HCT116 (cell line): ENCODE measurements around the gene PCDHGA3. TPM values are rescaled to one million over a fixed set of nuclear protein-coding genes. Genes with fewer than 3 reads are reported as not detected.

Experiments used
- ATAC-seq: fragments of 200-7000 bp; cut with Tn5 transposase; 2 replicates; pipeline ENCODE4 v1.9.1; 2020; ENCODE audit warnings: mild to moderate bottlenecking, moderate library complexity
- BruUV-seq: library from RNA; stranded (reverse); fragments of 400-500 nt; replicated peaks from 2 replicates; lab custom pipeline; 2021; lab: Mats Ljungman, UMichigan
- CTCF ChIA-PET: fragments of 300-600 bp; sonication (Branson Sonifier 250); formaldehyde crosslinking; loops from one replicate; lab custom pipeline; 2021; ENCODE audit warnings: antibody characterized with exemption; lab: Charles Lee
- POLR2A ChIA-PET: fragments of 300-600, 350-600 bp; sonication (Branson Sonifier 250); formaldehyde crosslinking; loops from one replicate; lab custom pipeline; 2021; ENCODE audit warnings: antibody characterized with exemption; lab: Charles Lee
- RAD21 ChIA-PET, 2 experiments: fragments of 300-600 bp; sonication (Branson Sonifier 250); formaldehyde crosslinking; loops; one replicate each; lab custom pipeline; 2023; ENCODE audit warnings: low total read pairs in 2 of 2; ENCODE audit not compliant: uncharacterized antibody in 2 of 2, unreplicated experiment in 2 of 2, low non-redundant PET in 1 of 2; lab: Charles Lee
- DNase-seq: peaks from one replicate; pipeline ENCODE4 v3.0.0-alpha.2; 2010; ENCODE audit warnings: low read depth, low spot score
- H2AFZ ChIP-seq: fragments of 200-600 bp; shearing (Covaris generic), sonication (generic); 2 replicates; pipeline ENCODE4 v1.6.1; 2017; ENCODE audit warnings: low read depth, mixed run types, mixed read lengths, antibody characterized with exemption, low read length; ENCODE audit not compliant: poor library complexity, severe bottlenecking
- H3K27ac ChIP-seq: 2 replicates; pipeline ENCODE4 v1.5.1; 2012; ENCODE audit warnings: low read depth, low read length
- H3K27me3 ChIP-seq: fragments of 200-600 bp; sonication (generic); 2 replicates; pipeline ENCODE4 v1.6.1; 2016; ENCODE audit warnings: mixed run types, low read length, mixed read lengths; ENCODE audit not compliant: insufficient read depth
- H3K36me3 ChIP-seq, 2 experiments: fragments of 200-500 bp in 1 of 2; fragments of 200-600 bp in 1 of 2; sonication (Bioruptor generic) in 1 of 2; sonication (generic) in 1 of 2; 2 replicates each; pipeline versions ENCODE4 v1.5.1 to v1.6.1; 2014 to 2016; ENCODE audit warnings: low read length in 2 of 2, inconsistent platforms in 1 of 2, mixed read lengths in 1 of 2, mixed run types in 1 of 2; ENCODE audit not compliant: insufficient read depth in 2 of 2, control insufficient read depth in 1 of 2
- H3K4me1 ChIP-seq, 2 experiments: fragments of 200-600 bp in 1 of 2; sonication (generic) in 1 of 2; 2 replicates each; pipeline versions ENCODE4 v1.5.1 to v1.6.1; 2012 to 2017; ENCODE audit warnings: low read length in 2 of 2, inconsistent platforms in 1 of 2, mild to moderate bottlenecking in 1 of 2, mixed read lengths in 1 of 2, mixed run types in 1 of 2, moderate library complexity in 1 of 2; ENCODE audit not compliant: insufficient read depth in 2 of 2, control insufficient read depth in 1 of 2
- H3K4me2 ChIP-seq: fragments of 200-600 bp; sonication (generic); 2 replicates; pipeline ENCODE4 v1.6.1; 2017; ENCODE audit warnings: mixed run types, low read length, mixed read lengths
- H3K4me3 ChIP-seq, 2 experiments: fragments of 200-600 bp in 1 of 2; sonication (generic) in 1 of 2; replicated peaks in 1 of 2; 2 replicates each; pipeline ENCODE4 v1.5.1; 2011 to 2016; ENCODE audit warnings: low read length in 2 of 2, control low read depth in 1 of 2, low read depth in 1 of 2, mild to moderate bottlenecking in 1 of 2, mixed read lengths in 1 of 2, mixed run types in 1 of 2
- H3K79me2 ChIP-seq: fragments of 200-600 bp; sonication (generic); 2 replicates; pipeline ENCODE4 v1.6.1; 2017; ENCODE audit warnings: mild to moderate bottlenecking, mixed run types, low read length, moderate library complexity, mixed read lengths; ENCODE audit not compliant: insufficient read depth
- H3K9ac ChIP-seq: fragments of 200-600 bp; sonication (generic); 2 replicates; pipeline ENCODE4 v1.6.1; 2016; ENCODE audit warnings: low read length, mixed read lengths
- H3K9me2 ChIP-seq: fragments of 200-600 bp; sonication (generic), shearing (Covaris generic); 2 replicates; pipeline ENCODE4 v1.6.1; 2017; ENCODE audit warnings: mixed run types, mild to moderate bottlenecking, moderate library complexity; ENCODE audit not compliant: insufficient read depth
- H3K9me3 ChIP-seq, 2 experiments: fragments of 200-500 bp in 1 of 2; fragments of 200-600 bp in 1 of 2; sonication (Bioruptor generic) in 1 of 2; sonication (generic) in 1 of 2; 2 replicates each; pipeline ENCODE4 v1.6.1; 2014 to 2017; ENCODE audit warnings: low read length in 2 of 2, mixed read lengths in 2 of 2, inconsistent platforms in 1 of 2, low read depth in 1 of 2, mild to moderate bottlenecking in 1 of 2, mixed run types in 1 of 2, moderate library complexity in 1 of 2; ENCODE audit not compliant: control insufficient read depth in 1 of 2, insufficient read depth in 1 of 2
- H4K20me1 ChIP-seq: fragments of 200-600 bp; sonication (generic), shearing (Covaris generic); 2 replicates; pipeline ENCODE4 v1.6.1; 2017; ENCODE audit warnings: mixed run types, mild to moderate bottlenecking, moderate library complexity; ENCODE audit not compliant: insufficient read depth
- CBX3 ChIP-seq: IDR thresholded peaks from 2 replicates; pipeline ENCODE4 v1.6.1; 2012; ENCODE audit warnings: low read depth
- CEBPB ChIP-seq: IDR thresholded peaks from 2 replicates; pipeline ENCODE4 v1.6.1; 2012; ENCODE audit warnings: low read depth
- CTCF ChIP-seq, 3 experiments: fragments of 200-600 bp in 1 of 3; sonication (generic) in 1 of 3; IDR thresholded peaks in 2 of 3; conservative IDR thresholded peaks in 1 of 3; 2 replicates each; pipeline ENCODE4 v1.5.1; 2012 to 2017; ENCODE audit warnings: low read depth in 2 of 3, low read length in 2 of 3, antibody characterized with exemption in 1 of 3, borderline replicate concordance in 1 of 3, control low read depth in 1 of 3, mild to moderate bottlenecking in 1 of 3, mixed read lengths in 1 of 3, mixed run types in 1 of 3, moderate library complexity in 1 of 3; ENCODE audit not compliant: insufficient read depth in 1 of 3
- EGR1 ChIP-seq: IDR thresholded peaks from 2 replicates; pipeline ENCODE4 v1.6.1; 2012; ENCODE audit warnings: low read depth
- ELF1 ChIP-seq: IDR thresholded peaks from 2 replicates; pipeline ENCODE4 v1.6.1; 2012; ENCODE audit warnings: low read depth, borderline replicate concordance
- EZH2 ChIP-seq: fragments of 200-600 bp; sonication (generic); IDR thresholded peaks from 2 replicates; pipeline ENCODE4 v1.6.1; 2017; ENCODE audit warnings: antibody characterized with exemption, mixed run types
- EZH2phosphoT487 ChIP-seq: fragments of 200-600 bp; IDR thresholded peaks from 2 replicates; pipeline ENCODE4 v1.6.1; 2018; ENCODE audit warnings: antibody characterized with exemption, borderline replicate concordance
- FOSL1 ChIP-seq: IDR thresholded peaks from 2 replicates; pipeline ENCODE4 v1.6.1; 2012; ENCODE audit warnings: low read depth
- JUND ChIP-seq: IDR thresholded peaks from 2 replicates; pipeline ENCODE4 v1.6.1; 2012
- MAX ChIP-seq: IDR thresholded peaks from 2 replicates; pipeline ENCODE4 v1.6.1; 2012
- POLR2A ChIP-seq: IDR thresholded peaks from 2 replicates; pipeline ENCODE4 v1.7.0; 2011; ENCODE audit warnings: borderline replicate concordance; ENCODE audit not compliant: insufficient read depth, insufficient read length; ENCODE audit errors: extremely low read depth
- POLR2AphosphoS5 ChIP-seq: IDR thresholded peaks from 2 replicates; pipeline ENCODE4 v1.6.1; 2011; ENCODE audit warnings: mild to moderate bottlenecking, low read depth, low read length, moderate library complexity
- RAD21 ChIP-seq: IDR thresholded peaks from 2 replicates; pipeline ENCODE4 v1.6.1; 2012; ENCODE audit warnings: low read depth, mild to moderate bottlenecking
- REST ChIP-seq: IDR thresholded peaks from 2 replicates; pipeline ENCODE4 v1.6.1; 2012; ENCODE audit warnings: low read depth
- SIN3A ChIP-seq: IDR thresholded peaks from 2 replicates; pipeline ENCODE4 v1.6.1; 2012; ENCODE audit warnings: low read depth
- SP1 ChIP-seq: IDR thresholded peaks from 2 replicates; pipeline ENCODE4 v1.6.1; 2012; ENCODE audit warnings: low read depth
- SRF ChIP-seq: IDR thresholded peaks from 2 replicates; pipeline ENCODE4 v1.6.1; 2012; ENCODE audit warnings: low read depth
- TCF7L2 ChIP-seq: IDR thresholded peaks from 2 replicates; pipeline ENCODE4 v1.7.0; 2011; ENCODE audit warnings: borderline replicate concordance, inconsistent platforms; ENCODE audit not compliant: insufficient read depth, insufficient read length; ENCODE audit errors: extremely low read depth
- YY1 ChIP-seq: IDR thresholded peaks from 2 replicates; pipeline ENCODE4 v1.6.1; 2011; ENCODE audit warnings: low read length, low read depth, moderate library complexity, mild to moderate bottlenecking; ENCODE audit not compliant: insufficient replicate concordance; ENCODE audit errors: extremely low read depth
- ZFX ChIP-seq: fragments of 450-650 bp; IDR thresholded peaks from 2 replicates; pipeline ENCODE4 v1.6.1; 2017
- ZNF274 ChIP-seq: fragments of 200-500 bp; sonication (Bioruptor generic); IDR thresholded peaks from 2 replicates; pipeline ENCODE4 v1.6.1; 2014; ENCODE audit warnings: mild to moderate bottlenecking, low read depth, low read length, inconsistent platforms
- intact Hi-C: fragments of 100-400 bp; cut with micrococcal nuclease; formaldehyde crosslinking; loops from 2 replicates; pipeline ENCODE4 v1.10.0; 2022
- total RNA-seq: library from RNA; stranded (reverse); gene quantifications from one replicate; pipeline ENCODE4 v1.2.1, GENCODE V29; 2021; ENCODE audit not compliant: unreplicated experiment

PCDHGA3 gene
- total RNA-seq, 1 experiment from 2014 or later = not detected

- peak within 1 kb of the TSS; percentile 89 for H3K27ac ChIP-seq
- no peaks in the 10 kb centered on the region for H4K20me1 ChIP-seq
- intact Hi-C loops = loop anchor here (1.0 to 2.0 kb wide), 2 partner anchors 204 to 244 kb away; no protein-coding TSS in a partner anchor
- TSS peak; percentile 75 for BruUV-seq
- H3K4me2 ChIP-seq = peak within 1 kb of the TSS; percentile 79
- no peaks in the 10 kb centered on the region for H3K9me2 ChIP-seq
- POLR2A ChIA-PET = interaction anchor here (0.6 to 1.7 kb wide), 5 partner anchors 92 to 595 kb away, joined by 3 to 11 read pairs (median 4); partner anchors contain the start of gene PCDHGA10
- peaks cover 27% of the 10 kb centered on the region for H3K79me2 ChIP-seq
- H2AFZ ChIP-seq = peak within 1 kb of the TSS; percentile 94
- RAD21 ChIA-PET = interaction anchor here (1.3 kb wide), 2 partner anchors 243 to 244 kb away, joined by 3 to 5 read pairs; no protein-coding TSS in a partner anchor
- H3K9me3 ChIP-seq = peaks cover 19 to 26% of the 10 kb centered on the region in 2 experiments
- H3K4me3 ChIP-seq = peak within 1 kb of the TSS; percentile 70 to 74
- H3K9ac ChIP-seq = peak within 1 kb of the TSS; percentile 78
- no peaks in the 10 kb centered on the region for H3K27me3 ChIP-seq
- H3K36me3 ChIP-seq = peaks cover 2 to 19% of the 10 kb centered on the region in 2 experiments; a peak in 2 of 4 replicates
- peak; percentile 91 for ATAC-seq
- DNase-seq = peak; percentile 89
- CTCF ChIA-PET = interaction anchor here (0.6 to 2.1 kb wide), 20 partner anchors 8 to 271 kb away, joined by 3 to 19 read pairs (median 4); partner anchors contain the start of genes PCDHB10, PCDHB14, PCDHGA10 and PCDHGA5
- peaks cover 4 to 13% of the 10 kb centered on the region in 2 experiments; a peak in 3 of 4 replicates for H3K4me1 ChIP-seq
- no peak for TF ChIP-seq EZH2
- peak; percentile 82 for TF ChIP-seq ELF1
- TF ChIP-seq YY1 = peak; percentile 92
- no peak; the same call in 1 of the 2 replicates for TF ChIP-seq SP1
- TF ChIP-seq SRF = no peak
- peak; percentile 99 for TF ChIP-seq POLR2AphosphoS5
- TF ChIP-seq CEBPB = no peak
- no peak for TF ChIP-seq ZNF274
- TF ChIP-seq EGR1 = no peak
- TF ChIP-seq CBX3 = peak; percentile 80; the same call in 1 of the 2 replicates
- peak; percentile 95 for TF ChIP-seq ZFX
- no peak for TF ChIP-seq JUND
- TF ChIP-seq REST = no peak
- peak; percentile 60 to 91 (median 84) for TF ChIP-seq CTCF (IDR thresholded peaks at IDR 0.05 in 2 of 3, conservative IDR thresholded peaks at IDR 0.05 in 1 of 3; ENCODE audit: borderline replicate concordance in 1 of 3, insufficient read depth in 1 of 3, low read depth in 2 of 3, low read length in 2 of 3)
- no peak for TF ChIP-seq FOSL1
- TF ChIP-seq EZH2phosphoT487 = no peak
- peak; percentile 49 for TF ChIP-seq RAD21
- TF ChIP-seq MAX = peak; percentile 55
- no peak for TF ChIP-seq TCF7L2
- TF ChIP-seq POLR2A = peak; percentile 94
- peak; percentile 70; the same call in 1 of the 2 replicates for TF ChIP-seq SIN3A
Observed at GRCh38 chr5:141320225-141321169, 23.1 kb upstream of the PCDHGA3 start, which contains the start of gene TAF7. Gene TAF7 (minus strand): TSS chr5:141320784. CDS start chr5:141320044, 740 bp downstream.
